GOT3 (cell line): Measurements from ENCODE around the gene RRP1.
"Not testable (repeated sequence)": the region's sequence is repeated elsewhere in the genome, so short reads cannot be mapped to it uniquely, and the experiment has no call there.

Experiments
- DNase-seq: peaks from one replicate; lab custom pipeline; 2025; ENCODE audit warnings: mixed read lengths; lab: John Stamatoyannopoulos, UW

Gene RRP1

DNA sequence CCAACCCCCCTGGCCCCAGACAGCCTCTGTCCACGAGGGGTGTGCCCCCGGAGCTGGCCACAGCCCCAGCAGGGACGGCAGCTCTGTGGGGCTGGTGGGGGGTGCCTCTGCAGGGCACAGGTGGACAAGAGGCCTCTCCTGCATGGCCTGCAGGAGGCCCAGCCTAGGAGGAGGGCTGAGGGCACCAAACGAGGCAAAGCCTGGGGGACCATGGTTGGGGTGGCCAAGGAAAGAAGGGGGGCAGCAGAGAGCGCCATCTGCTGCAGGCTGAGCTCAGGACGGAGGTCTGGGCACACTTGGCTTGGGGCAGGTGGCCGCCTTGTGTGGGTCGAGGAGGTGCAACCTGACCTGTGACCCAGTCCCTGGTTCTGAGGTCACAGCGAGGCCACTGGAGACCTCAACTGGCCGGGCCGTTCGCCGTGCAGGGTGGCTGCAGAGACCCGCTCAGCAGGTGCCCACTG, 27.3 kb downstream of the RRP1 start:
- DNase-seq = no peak

GRCh38 chr21:43817157-43818086, 28.0 kb downstream of the RRP1 start:
- DNase-seq = no peak

GRCh38 chr21:43818685-43819084, 29.3 kb downstream of the RRP1 start:
- no peak for DNase-seq

DNA sequence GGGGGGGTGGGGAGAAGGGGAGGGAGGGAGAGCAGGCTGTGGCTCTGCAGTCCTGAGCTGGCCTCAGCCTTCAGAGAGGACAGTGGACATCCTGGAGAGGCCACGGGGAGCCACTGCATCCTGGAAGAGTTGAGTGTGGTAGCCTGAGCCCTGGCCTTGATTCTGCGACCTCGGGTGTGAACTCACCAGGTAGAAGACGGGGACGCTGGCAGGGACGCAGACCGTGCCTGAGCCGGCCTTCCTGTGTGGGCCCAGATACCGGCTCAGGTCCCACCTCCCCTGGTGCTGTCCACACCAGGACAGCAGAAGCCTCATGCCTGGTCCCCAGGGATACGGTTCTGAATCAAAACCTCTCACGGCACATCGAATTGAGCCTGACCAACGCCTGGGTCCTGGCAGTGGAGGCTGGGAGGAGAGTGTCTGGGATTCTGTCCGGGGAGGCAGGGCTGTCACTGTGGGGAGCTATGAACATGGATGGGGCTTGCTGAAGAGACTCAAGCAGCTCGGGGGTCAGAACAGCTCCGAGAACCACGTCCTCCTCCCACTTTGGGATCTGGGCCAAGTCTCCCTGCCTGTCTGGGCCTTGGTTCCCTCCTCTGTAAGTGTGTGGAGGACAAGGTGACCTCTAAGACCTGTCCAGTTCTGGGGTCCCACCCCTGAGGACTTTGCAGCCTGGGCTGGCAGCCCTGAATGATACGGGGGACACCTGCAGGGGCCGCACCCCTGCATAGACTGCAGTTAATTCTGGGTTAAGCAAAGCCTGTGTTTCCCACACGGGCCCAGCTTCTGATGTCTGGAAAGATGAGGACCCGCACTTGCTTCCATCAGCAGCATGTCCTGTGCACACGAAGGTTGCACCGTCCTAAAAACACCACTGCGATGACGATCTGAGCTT, 30.4 kb downstream of the RRP1 start:
- DNase-seq = no peak

DNA sequence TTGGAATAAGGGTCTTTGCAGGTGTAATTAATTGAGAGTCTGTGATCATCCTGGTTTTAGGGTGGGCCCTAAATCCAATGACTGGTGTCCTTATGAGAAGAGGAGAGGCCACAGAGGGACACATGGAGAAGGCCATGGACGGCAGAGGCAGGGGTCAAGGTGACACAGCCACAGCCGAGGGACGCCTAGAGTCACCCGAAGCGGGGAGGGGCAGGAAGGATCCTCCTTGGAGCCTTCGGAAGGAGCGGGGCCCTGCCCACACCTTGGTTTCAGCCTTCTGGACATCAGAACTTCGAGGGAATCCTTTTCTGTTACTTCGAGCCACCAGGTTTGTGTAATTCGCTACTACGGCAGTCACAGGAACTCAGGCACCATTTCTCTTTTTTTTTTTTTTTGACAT, 31.1 kb downstream of the RRP1 start:
- DNase-seq = no peak

GRCh38 chr21:43822166-43822565, 32.8 kb downstream of the RRP1 start:
- DNase-seq = not testable (repeated sequence)

DNA sequence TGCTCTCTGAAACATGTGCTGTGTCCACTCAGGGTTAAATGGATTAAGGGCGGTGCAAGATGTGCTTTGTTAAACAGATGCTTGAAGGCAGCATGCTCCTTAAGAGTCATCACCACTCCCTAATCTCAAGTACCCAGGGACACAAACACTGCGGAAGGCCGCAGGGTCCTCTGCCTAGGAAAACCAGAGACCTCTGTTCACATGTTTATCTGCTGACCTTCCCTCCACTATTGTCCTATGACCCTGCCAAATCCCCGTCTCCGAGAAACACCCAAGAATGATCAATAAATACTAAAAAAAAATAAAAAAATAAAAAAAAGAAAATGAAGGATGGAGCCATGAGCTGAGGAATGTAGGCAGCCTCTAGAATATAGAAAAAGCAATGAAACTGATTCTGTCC, 33.4 kb downstream of the RRP1 start:
- not testable (repeated sequence) for DNase-seq

DNA sequence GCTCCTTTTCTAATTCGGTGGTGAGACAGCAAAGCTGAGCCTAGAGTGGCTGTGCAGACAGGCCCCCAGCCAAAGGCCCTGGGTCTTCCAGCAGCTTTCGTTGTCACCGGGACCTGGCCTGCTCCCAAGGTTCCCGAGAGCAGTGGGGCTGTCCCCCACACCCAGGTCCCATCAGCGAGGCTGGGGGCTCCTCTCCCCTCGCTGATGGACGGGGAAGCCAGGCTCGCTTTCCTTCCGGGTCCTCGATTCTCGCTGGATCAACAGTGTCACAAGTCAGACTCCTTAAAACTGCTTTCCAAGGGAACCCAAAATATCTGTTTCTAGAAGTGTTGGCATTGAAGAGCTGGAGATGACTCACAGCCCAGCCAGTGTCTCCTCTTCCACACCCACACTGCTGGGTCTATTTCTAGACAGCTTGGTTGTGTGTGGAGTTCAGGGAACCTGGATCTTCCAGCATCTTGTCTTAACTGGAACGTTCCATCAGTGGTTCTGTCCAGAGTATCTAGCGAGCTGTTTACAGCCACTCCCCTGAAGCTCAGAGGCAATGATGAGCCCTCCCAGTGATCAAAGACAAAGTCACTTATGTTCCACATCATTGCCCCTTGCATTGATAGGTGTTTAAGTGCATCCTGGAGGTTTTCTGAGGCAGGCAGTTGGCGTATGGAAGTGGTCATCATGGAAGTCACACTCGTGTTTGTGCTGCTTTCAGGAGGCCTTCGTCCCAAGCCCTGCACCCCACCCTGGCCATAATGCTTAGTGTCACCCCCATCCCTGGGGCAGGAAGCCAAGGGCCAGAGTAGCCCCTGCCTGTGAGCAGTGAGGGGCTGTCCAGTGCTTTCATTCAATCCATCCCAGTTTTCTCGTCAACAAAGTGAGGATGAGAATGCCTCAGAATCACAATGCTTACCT, 35.2 kb downstream of the RRP1 start:
- DNase-seq = no peak

GRCh38 chr21:43825242-43825935, 36.0 kb downstream of the RRP1 start:
- DNase-seq = no peak

- no peak for DNase-seq
These were observed 36.7 kb downstream of the RRP1 start for GRCh38 chr21:43825936-43826622.

- DNase-seq = no peak
These were observed 37.2 kb downstream of the RRP1 start for GRCh38 chr21:43826623-43826974.

- DNase-seq = no peak
These were observed 37.7 kb downstream of the RRP1 start for GRCh38 chr21:43827015-43827611.

- DNase-seq = no peak
These were observed 39.8 kb downstream of the RRP1 start for GRCh38 chr21:43829161-43829560.

DNA sequence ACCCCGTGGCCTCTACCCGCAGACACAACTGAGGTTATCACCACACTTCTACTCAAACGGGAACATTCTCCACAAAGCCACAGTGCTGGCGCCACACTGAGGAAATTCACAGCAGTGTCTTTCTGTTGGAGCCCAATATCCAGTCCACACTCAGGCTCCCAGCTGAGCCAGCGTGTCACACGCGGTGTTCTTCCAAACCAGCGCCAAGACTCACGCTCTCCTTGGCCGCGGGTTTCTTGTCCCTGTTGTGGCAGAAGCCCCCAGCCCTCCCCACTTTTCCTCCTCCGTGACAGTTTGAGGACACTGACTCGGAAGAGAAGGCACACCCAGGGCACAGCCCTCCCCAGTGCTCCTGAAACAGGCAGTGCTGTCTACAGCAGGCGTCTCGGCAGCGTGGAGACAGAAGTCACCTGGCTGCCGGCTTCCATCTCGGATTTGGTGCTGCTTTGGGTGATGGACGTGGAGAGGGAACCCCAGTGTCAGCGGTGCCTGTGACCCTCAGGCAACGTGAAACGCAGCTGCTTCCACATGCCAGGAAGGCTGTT, 40.3 kb downstream of the RRP1 start:
- DNase-seq = no peak

DNA sequence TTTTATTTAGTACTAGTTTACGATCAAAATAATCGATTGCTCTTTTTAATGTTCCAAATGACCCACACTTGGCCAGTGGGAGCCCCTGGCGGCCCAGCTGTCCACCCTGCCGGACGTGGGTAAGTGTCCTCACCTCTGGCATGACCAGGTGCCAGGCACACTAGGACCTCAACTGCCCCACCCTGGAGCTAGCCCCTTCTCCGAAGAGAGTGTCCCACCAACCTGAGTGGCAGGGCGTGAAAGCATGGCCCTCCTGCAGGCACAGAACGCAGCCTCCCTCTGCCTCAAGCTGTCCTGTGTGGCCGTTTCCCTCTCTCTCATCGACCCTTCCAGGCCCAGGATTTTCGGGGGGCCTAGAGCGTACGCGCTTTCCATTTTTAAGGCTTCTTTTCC, 42.8 kb downstream of the RRP1 start:
- no peak for DNase-seq

DNA sequence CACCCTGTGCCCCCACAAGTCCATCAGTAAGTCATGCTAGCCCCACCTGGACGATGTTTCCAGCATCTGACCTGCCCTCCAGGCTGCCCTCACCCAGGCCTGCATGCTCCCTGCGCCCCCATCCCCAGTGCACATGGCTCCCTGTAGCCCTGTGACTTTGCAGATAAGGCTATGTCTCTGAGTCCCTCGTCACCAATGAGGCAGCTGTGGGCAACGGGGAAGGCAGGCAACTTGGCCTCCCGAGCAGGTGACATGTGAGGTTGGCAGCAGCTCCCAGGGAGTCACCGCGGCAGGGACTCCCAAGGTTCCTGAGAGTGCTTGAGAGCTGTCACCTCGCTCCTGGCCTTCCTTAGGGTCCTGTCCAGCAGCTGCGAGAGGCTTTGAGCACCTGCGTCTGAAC, 43.3 kb downstream of the RRP1 start:
- no peak for DNase-seq

DNA sequence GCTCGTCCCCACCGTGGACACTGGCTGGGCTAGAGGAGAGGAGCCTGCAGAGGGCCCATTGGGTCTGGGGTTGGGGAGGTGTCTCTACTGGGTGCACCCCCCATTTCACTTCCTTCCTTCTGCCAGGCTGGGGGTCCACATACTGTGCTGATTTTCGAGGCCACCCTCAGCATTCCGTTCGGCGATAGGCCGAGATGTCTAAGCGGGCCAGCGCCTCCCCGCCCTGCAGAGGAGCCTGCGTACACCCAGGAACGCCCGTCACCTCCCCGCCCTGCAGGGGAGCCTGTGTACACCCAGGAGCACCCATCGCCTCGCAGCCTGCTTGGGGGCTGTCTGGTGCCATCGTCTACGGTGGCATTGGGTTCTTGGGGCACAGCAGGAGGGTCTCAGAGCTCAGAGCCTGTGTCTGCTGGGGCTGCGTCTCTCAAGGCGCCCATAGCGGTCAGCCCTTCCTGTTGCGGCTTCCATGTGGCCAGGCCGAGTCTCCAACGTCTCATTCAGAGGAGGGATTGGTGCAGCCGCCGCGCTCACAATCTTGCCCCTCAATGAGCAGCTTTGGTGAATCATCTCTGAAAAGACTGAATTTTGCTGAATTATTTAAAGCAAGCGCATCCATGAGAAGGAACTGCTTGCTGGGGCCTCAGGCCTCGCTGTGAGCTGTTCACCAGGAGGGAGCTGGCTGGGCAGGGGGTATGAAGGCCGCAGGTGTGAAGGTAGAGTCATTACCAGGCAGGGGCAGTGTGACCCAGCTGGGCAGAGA, 44.9 kb downstream of the RRP1 start:
- DNase-seq = no peak

DNA sequence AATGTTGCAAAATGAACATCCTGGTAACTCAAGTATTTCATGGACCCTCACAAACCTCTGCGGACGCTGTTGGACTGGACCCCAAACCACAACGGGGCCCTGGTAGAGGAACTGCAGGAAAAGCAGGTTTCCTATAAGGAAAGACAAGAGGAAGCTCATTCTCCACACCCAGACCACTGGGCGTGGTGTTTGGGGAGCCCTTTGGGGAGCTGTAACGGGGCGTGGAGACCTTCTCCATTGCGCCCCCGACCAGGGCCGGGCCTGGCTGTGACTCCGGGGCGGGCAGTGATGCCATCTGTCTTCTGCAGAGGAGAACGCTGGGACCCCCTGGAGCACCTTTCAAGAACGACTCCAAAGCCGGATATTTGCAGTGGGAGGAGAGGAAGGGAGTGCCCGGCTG, 45.7 kb downstream of the RRP1 start:
- DNase-seq = no peak

DNA sequence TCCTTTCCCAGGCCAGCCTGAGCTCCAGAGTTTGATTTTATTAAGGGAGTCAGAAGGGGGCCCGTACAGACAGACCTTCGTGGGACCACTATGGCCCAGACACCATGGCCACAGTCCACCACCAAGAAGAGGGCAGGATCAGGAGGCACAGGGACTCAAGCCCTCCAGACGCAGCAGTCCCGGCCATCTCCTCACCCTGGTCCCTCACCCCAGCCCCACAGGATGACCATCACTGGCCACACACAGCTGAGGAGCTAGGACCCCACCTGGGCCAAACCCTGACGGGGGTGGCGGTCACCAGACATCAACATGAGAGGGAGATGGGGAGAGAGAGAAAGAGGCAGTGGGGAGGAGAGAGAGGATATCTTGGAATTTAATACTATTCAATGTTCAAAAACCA, 46.5 kb downstream of the RRP1 start:
- no peak for DNase-seq
